ENCODE data around the gene GRAMD2A. TPM values are rescaled to one million over a fixed set of nuclear protein-coding genes. Genes with fewer than 3 reads are reported as not detected.

The GRAMD2A gene
- total and polyA plus RNA-seq, 4 donors, result 4.0 to 25.2 (median 10.7) TPM

GRCh38 chr15:72227192-72227586 lies 29.6 kb upstream of the GRAMD2A start:
- 39 to 46% methylated on average over 8 of the region's 8 CpGs for WGBS, 2 donors
- Histone ChIP-seq H3K9ac (ENCODE audit: insufficient read depth in 1 of 2, low read length in 2 of 2) (peak overlapping the region in 1 of 2 donors; percentile 2), H3K36me3 (ENCODE audit: control insufficient read depth in 4 of 4, insufficient read depth in 4 of 4, low read length in 4 of 4) (peaks cover 0 to 4% (median 2%) of the 10 kb centered on the region in 4 donors), H3K27me3 (ENCODE audit: control insufficient read depth in 3 of 3, insufficient read depth in 3 of 3, low read length in 2 of 3) (no peaks in the 10 kb centered on the region), H3K9me3 (ENCODE audit: control insufficient read depth in 4 of 4, insufficient read depth in 3 of 4, low read length in 3 of 4) (no peaks in the 10 kb centered on the region), H3K27ac (ENCODE audit: low read depth in 1 of 2, low read length in 1 of 2) (peak overlapping the region; percentile 47 to 86), H3K4me1 (ENCODE audit: control insufficient read depth in 5 of 5, insufficient read depth in 5 of 5, low read length in 5 of 5) (peaks cover 10 to 34% (median 18%) of the 10 kb centered on the region in 5 donors), H3K4me3 (no peak overlapping the region)
- DNase-seq (peak in 1 of 3 donors; percentile 8), ATAC-seq (ENCODE audit: insufficient read depth, low FRiP score) (no peak)
- no peak for TF ChIP-seq CTCF (IDR thresholded peaks at IDR 0.05; ENCODE audit: control extremely low read depth, extremely low read depth)

GRCh38 chr15:72223278-72223677 lies 25.7 kb upstream of the GRAMD2A start:
- Histone ChIP-seq H3K27ac (ENCODE audit: low read depth in 1 of 2, low read length in 1 of 2) (no peak overlapping the region), H3K4me1 (ENCODE audit: control insufficient read depth in 5 of 5, insufficient read depth in 5 of 5, low read length in 5 of 5) (peaks cover 8 to 19% (median 17%) of the 10 kb centered on the region in 5 donors), H3K9me3 (ENCODE audit: control insufficient read depth in 4 of 4, insufficient read depth in 3 of 4, low read length in 3 of 4) (no peaks in the 10 kb centered on the region), H3K27me3 (ENCODE audit: control insufficient read depth in 3 of 3, insufficient read depth in 3 of 3, low read length in 2 of 3) (no peaks in the 10 kb centered on the region), H3K4me3 (no peak overlapping the region), H3K36me3 (ENCODE audit: control insufficient read depth in 4 of 4, insufficient read depth in 4 of 4, low read length in 4 of 4) (peaks cover 8 to 25% (median 15%) of the 10 kb centered on the region in 4 donors), H3K9ac (ENCODE audit: insufficient read depth in 1 of 2, low read length in 2 of 2) (no peak overlapping the region)
- no peak for ATAC-seq (ENCODE audit: insufficient read depth, low FRiP score)
- no peak for TF ChIP-seq CTCF (IDR thresholded peaks at IDR 0.05; ENCODE audit: control extremely low read depth, extremely low read depth)
- DNase-seq, result no peak
- 90 to 91% methylated on average over 10 of the region's 10 CpGs for WGBS, 2 donors

GRCh38 chr15:72222393-72222792 lies 24.8 kb upstream of the GRAMD2A start:
- Histone ChIP-seq H3K36me3 (ENCODE audit: control insufficient read depth in 4 of 4, insufficient read depth in 4 of 4, low read length in 4 of 4) (peaks cover 12 to 34% (median 18%) of the 10 kb centered on the region in 4 donors), H3K9me3 (ENCODE audit: control insufficient read depth in 4 of 4, insufficient read depth in 3 of 4, low read length in 3 of 4) (no peaks in the 10 kb centered on the region), H3K4me1 (ENCODE audit: control insufficient read depth in 5 of 5, insufficient read depth in 5 of 5, low read length in 5 of 5) (peaks cover 8 to 14% (median 12%) of the 10 kb centered on the region in 5 donors), H3K9ac (ENCODE audit: insufficient read depth in 1 of 2, low read length in 2 of 2) (no peak overlapping the region), H3K27ac (ENCODE audit: low read depth in 1 of 2, low read length in 1 of 2) (peak overlapping the region in 1 of 2 donors; percentile 54), H3K27me3 (ENCODE audit: control insufficient read depth in 3 of 3, insufficient read depth in 3 of 3, low read length in 2 of 3) (no peaks in the 10 kb centered on the region), H3K4me3 (no peak overlapping the region)
- no peak for TF ChIP-seq CTCF (IDR thresholded peaks at IDR 0.05; ENCODE audit: control extremely low read depth, extremely low read depth)
- peak; percentile 36 for ATAC-seq (ENCODE audit: insufficient read depth, low FRiP score)
- WGBS, 2 donors, result 86% methylated on average over 4 of the region's 4 CpGs
- DNase-seq, result no peak

- Histone ChIP-seq H3K27ac (ENCODE audit: low read depth in 1 of 2, low read length in 1 of 2) (peak overlapping the region in 1 of 2 donors; percentile 10), H3K4me1 (ENCODE audit: control insufficient read depth in 5 of 5, insufficient read depth in 5 of 5, low read length in 5 of 5) (peaks cover 0 to 10% (median 1%) of the 10 kb centered on the region in 5 donors), H3K27me3 (ENCODE audit: control insufficient read depth in 3 of 3, insufficient read depth in 3 of 3, low read length in 2 of 3) (no peaks in the 10 kb centered on the region), H3K9me3 (ENCODE audit: control insufficient read depth in 4 of 4, insufficient read depth in 3 of 4, low read length in 3 of 4) (no peaks in the 10 kb centered on the region), H3K36me3 (ENCODE audit: control insufficient read depth in 4 of 4, insufficient read depth in 4 of 4, low read length in 4 of 4) (peaks cover 27 to 42% (median 31%) of the 10 kb centered on the region in 4 donors), H3K4me3 (no peak overlapping the region), H3K9ac (ENCODE audit: insufficient read depth in 1 of 2, low read length in 2 of 2) (no peak overlapping the region)
- no peak for TF ChIP-seq CTCF (IDR thresholded peaks at IDR 0.05; ENCODE audit: control extremely low read depth, extremely low read depth)
- DNase-seq (no peak), ATAC-seq (ENCODE audit: insufficient read depth, low FRiP score) (no peak)
- 33 to 68% methylated on average over 1 of the region's 1 CpG for WGBS, 2 donors
Measured at GRCh38 chr15:72220687-72221086, 23.1 kb upstream of the GRAMD2A start.

All from lung (tissue), 12 donors.